Measurements from ENCODE around the gene PTPRB.

DNA sequence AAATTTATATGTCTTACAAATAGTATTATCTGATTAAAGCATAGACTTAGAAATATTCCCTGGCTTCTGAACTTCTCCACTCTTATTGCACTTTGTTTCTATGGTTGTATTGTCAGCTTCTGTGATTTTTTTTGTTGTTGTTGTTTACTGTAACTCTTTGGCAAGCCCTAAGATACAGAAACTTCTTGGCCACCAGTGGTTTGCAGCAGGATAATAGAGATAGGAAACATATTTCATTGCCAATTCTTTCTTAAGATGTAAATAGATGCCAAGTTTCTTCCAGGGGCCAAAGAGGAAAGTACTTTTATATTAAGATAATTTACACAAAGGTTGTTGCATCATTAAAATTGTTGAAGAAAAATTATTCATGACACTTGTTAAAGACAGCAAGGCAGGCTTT, 123.8 kb downstream of the PTPRB start:
- TF ChIP-seq REST (IDR thresholded peaks at IDR 0.05; ENCODE audit: insufficient read depth in 1 of 2, low read depth in 2 of 2, low read length in 2 of 2) (no peak), POLR2AphosphoS5 (IDR thresholded peaks at IDR 0.05; ENCODE audit: low read depth, low read length) (no peak), TAF1 (IDR thresholded peaks at IDR 0.05; ENCODE audit: borderline replicate concordance, insufficient read depth, low read length) (no peak), FOXP2 (optimal IDR thresholded peaks at IDR 0.05; ENCODE audit: borderline replicate concordance, extremely low read depth, extremely low read length, insufficient read depth) (no peak)

Measured in PFSK-1 (cell line).